Iris pigment epithelial cell (primary cell): ENCODE measurements around the gene ZNF543.

ENCODE experiments used
- DNase-seq: peaks from one replicate; pipeline ENCODE4 v3.0.0-alpha.2; 2011; ENCODE audit warnings: low read depth

ZNF543 gene

GRCh38 chr19:57320180-57321084 is at the start of gene ZNF543:
TSS of gene ZNF543 (plus strand) at chr19:57320472. CDS start at chr19:57320854, 382 bp downstream.
- peak; percentile 98 for DNase-seq

DNA sequence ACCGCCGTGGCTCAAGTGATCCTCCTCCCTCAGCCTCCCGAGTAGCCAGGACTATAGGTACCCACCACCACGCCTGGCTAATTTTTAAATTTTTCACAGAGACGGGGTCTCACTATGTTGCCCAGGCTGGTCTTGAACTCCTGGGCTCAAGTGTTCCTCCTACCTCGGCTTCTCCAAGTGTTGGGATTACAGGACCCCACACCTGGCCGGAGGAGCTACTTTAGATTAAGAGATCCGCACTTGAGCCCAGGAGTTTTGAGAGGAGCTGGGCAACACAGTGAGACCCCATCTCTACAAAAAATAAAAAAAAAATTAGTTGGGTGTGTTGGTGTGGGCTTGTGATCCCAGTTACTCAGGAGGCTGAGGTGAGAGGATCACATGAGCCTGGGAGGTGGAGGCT is 49.0 kb upstream of the ZNF543 start:
- DNase-seq: no peak

DNA sequence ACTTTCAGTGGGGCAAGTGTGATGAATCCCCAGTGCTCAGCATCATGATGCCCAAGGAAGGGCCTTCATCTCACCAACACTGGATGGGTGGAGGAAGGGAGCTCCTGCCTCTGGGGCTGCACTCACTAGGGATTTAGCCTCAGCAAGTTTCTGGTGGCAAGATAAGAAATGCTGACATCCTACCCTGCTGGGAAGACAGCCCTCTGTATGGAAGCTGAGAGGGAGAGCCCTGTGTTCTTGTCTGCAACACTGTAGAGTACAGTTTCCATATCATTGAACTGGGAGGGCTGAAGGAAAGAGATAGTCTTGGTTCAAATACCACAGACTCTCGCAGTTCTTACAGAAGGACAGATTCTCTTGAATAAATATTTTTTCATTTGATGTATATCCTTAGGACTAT is 47.3 kb upstream of the ZNF543 start:
- DNase-seq: no peak

- DNase-seq: no peak
Measured at GRCh38 chr19:57276430-57276829, 43.8 kb upstream of the ZNF543 start.

- peak; percentile 88 for DNase-seq
Measured at GRCh38 chr19:57278481-57278880, 41.8 kb upstream of the ZNF543 start.

- peak; percentile 99 for DNase-seq
Measured at GRCh38 chr19:57279418-57280164, 40.7 kb upstream of the ZNF543 start.

DNA sequence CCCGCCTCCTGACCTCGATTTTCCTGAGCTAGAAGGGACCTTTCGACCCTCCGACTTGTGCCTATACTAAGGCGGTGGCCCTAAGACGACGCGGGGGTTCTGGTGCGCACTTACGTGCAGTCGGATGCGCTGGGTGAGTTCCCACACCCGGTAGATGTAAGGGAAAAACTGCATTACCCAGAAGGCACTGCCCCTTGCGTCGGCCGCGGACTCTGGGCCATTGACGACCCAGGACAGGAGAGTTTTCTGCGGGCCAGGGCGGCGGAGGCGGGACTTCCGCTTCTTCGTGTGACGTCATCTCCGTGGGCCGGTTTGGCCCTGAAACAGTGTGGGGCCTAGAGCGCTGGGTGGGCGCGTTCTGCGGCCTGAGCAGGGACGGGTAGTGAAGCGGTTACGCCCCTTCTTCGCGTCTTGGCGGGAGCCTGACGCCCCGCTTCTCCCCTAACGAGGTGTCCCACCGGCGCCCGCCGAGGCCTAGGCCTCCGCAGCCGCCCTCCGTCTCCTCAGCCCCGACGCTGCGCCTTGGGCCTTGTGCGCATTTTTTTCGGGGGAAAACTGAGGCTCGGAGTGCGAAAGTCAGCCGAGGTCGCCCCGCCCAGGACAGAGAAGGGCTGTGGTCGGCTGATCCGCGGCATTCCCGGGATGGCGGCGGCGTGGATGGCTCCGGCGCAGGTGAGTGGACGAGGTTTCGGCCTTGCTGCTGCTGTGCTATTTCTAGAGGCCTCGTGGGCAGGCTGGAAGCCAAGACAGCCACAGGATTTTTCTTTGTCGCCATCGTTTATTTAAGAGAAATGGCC is 39.9 kb upstream of the ZNF543 start, which contains the start of gene ZNF460:
Gene ZNF460, plus strand, starts transcription at position 321 of the 797 bp plus-strand sequence. Its CDS starts 322 bp downstream, at position 643.
- DNase-seq: peak; percentile 97

- no peak for DNase-seq
Measured at GRCh38 chr19:57280962-57281400, 39.3 kb upstream of the ZNF543 start.

- DNase-seq: no peak
Measured at GRCh38 chr19:57282011-57282643, 38.1 kb upstream of the ZNF543 start.

DNA sequence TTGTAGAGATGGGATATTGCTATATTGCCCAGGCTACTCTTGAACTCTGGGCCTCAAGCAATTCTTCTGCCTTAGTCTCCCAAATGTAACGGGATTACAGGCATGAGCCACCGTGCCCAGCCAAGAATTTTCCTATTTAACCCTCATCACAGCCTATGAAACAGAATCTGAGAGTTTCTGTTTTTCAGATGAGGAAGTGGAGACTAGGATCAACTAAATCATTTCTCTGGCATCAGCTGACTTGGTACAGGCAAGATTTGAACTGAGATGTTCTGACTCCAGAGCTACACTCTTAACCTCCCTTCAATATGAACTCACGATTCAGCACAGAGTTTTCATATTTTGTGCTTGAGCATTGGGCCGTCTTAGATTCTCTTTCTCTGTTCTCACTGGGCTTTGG is 31.9 kb upstream of the ZNF543 start:
- no peak for DNase-seq

DNA sequence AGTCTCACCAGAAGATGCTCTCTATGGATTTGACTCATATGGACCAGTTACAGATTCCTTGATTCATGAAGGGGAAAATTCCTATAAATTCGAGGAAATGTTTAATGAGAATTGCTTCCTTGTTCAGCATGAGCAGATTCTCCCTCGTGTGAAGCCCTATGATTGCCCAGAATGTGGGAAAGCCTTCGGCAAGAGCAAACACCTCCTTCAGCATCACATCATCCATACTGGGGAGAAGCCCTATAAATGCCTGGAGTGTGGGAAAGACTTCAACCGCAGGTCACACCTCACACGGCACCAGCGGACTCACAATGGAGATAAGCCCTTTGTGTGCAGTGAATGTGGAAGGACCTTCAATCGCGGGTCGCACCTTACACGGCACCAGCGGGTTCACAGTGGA is 29.3 kb upstream of the ZNF543 start:
- no peak for DNase-seq

DNA sequence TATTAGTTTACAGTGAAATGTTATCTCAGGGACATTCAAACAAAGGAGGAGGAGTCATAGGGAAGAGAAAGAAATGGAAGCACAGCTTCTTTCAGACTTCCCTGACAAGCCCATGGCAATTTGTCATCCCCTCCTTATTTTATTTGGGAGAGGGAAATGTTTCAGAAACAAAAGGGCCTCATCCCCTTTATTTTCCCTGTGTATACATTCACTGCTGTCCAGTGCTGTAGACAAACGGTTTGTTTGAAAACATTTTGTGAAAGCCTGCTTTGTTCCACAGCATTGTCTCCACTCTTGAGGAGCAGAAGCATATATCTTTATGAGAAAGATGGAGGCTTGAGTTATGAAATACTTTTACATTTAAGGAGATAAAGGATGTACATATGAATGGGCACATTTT is 27.7 kb upstream of the ZNF543 start:
- no peak for DNase-seq

DNA sequence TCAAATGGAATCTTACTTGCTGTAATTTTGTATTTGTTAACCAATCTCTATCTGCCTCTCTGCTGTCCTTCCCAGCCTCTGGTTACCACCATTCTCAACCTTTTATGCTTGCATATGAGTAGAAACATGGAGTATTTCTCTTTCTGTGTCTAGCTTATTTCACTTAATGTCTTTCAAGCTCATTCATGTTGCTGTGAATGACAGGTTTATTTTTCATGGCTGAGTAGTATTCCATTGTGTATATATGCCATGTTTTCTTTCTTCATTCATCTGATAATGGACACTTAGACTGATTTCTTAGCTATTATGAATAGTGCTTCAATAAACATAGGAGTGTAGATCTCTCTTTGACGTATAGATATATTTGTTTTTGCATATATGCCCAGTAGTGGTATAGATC is 26.6 kb upstream of the ZNF543 start:
- no peak for DNase-seq

DNA sequence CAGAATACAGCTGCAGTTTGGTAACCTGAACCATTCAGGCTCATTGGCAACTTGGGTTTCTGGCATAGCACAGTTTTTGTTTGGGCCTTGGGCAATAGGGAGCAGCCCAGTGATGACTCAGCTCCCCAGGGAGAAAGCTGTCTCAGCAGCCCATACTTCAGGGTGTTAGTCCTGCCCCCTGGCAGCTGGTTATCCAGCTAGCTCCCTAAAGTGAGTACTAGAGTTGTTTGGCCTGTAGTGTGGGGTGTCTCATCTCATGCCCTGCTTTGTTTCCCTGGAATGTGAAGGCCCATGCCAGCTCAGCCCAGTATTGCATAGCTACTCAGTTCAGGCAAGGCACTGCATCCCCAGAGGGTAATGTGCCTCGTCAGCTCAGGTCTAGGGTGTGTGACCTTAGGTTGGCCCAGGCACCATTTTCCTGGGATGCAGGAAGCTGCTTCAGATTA is 18.2 kb upstream of the ZNF543 start:
- peak; percentile 94 for DNase-seq

DNA sequence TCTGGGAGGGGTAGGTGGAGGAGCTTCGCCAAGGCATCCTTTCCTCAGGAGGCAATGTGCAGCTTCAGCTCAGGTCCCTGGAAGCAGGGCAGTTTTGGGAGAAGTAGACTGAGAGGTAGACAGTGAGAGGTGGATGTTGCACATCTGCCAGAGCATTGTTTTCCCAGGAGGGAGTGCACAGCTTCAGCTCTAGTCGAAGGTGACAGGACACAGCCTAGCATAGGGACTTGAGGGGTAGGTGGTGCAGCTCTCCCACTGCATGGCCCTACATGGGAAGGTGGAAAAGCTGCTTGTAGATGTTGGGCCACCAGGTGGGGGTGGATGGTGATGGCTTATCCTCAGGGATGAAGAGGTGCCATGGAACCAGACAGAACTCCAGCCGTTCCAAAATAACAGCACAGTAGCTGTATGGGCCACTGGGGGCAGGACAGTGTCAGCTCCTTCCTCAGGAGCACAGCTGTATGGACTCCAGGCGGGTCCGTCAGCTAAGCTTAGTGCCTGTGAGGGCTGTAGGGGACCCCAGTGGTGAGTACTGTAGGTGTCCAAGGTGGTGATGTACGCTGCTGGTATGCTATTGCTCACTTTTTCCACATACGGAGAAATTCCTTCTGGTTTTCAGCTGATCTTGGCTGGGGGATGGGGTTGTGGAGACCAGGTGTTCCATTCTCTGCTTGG is 17.4 kb upstream of the ZNF543 start:
- no peak for DNase-seq

DNA sequence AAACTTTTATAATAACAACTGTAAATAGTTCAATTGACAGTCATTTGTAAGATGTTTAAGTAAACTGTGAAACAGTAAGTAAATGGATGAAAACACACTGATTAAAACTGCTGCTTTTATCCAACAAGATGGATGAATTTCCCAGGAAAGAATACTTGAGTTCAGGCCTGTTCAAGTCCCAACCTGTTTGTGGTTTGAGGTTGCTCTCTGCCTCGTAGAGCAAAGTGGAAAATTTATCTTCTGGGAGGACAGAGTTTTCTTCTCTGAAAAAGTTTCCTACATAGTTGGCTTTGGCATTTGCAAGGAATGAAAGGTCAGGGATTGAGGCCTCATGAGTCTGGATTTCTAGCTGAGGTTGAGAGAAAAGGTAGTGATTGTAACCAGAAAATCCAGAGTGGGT is 15.2 kb upstream of the ZNF543 start:
- no peak for DNase-seq

DNA sequence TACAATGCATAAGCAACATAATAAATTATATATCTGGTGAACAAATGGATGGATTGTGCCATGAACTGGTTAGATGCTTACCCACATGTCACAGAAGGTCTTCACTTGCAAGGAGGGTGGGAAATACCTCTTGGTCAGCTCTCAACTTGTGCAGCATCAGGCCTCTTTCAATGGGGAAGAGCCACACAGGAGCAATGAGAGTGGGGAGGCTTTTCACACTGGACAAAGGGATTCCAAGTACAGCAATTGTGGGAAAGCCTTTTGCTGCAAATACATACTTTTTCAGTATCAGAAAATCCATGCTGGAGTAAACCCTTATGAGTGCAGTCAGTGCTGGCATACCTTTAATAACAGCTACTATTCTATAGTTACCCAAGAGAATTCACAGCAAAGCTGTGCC is 11.8 kb upstream of the ZNF543 start:
- no peak for DNase-seq

GRCh38 chr19:57310792-57311191 is 9.5 kb upstream of the ZNF543 start:
- no peak for DNase-seq

GRCh38 chr19:57314146-57314545 is 6.1 kb upstream of the ZNF543 start:
- DNase-seq: no peak

- no peak for DNase-seq
Measured at GRCh38 chr19:57317503-57317902, 2.8 kb upstream of the ZNF543 start.

GRCh38 chr19:57319869-57320179 is 448 bp upstream of the ZNF543 start:
- DNase-seq: no peak
